Activated CD4-positive, alpha-beta T cell treated with anti-CD3 and anti-CD28 coated beads, Interleukin-2, amount 10 ng/mL, durations not matched to agents 24 days and 14 days (primary cell): Measurements from ENCODE around the gene MED27. TPM values are rescaled to one million over a fixed set of nuclear protein-coding genes. Genes with fewer than 3 reads are reported as not detected.

Experiments used
- DNase-seq: peaks from one replicate; pipeline ENCODE4 v3.0.0; 2022
- H3K27ac Mint-ChIP-seq: one replicate; pipeline ENCODE4 v1.8.0; 2022; ENCODE audit warnings: mild to moderate bottlenecking, mixed read lengths
- H3K27me3 Mint-ChIP-seq: one replicate; pipeline ENCODE4 v1.8.0; 2022; ENCODE audit warnings: mixed read lengths
- H3K36me3 Mint-ChIP-seq: one replicate; pipeline ENCODE4 v1.8.0; 2022; ENCODE audit warnings: low read depth, mild to moderate bottlenecking, mixed read lengths
- H3K4me1 Mint-ChIP-seq: one replicate; pipeline ENCODE4 v1.8.0; 2021; ENCODE audit warnings: mixed read lengths
- H3K4me3 Mint-ChIP-seq: one replicate; pipeline ENCODE4 v1.8.0; 2022; ENCODE audit warnings: mild to moderate bottlenecking, moderate library complexity, mixed read lengths
- H3K9me3 Mint-ChIP-seq: one replicate; pipeline ENCODE4 v1.8.0; 2021; ENCODE audit warnings: mixed read lengths
- intact Hi-C: fragments of 100-400 bp; cut with micrococcal nuclease; formaldehyde crosslinking; loops from one replicate; pipeline ENCODE4 v1.15.1; 2023
- total RNA-seq: library from RNA; stranded (reverse); gene quantifications from 2 replicates; pipeline ENCODE4 v1.2.3, GENCODE V29; 2022

Gene MED27
- total RNA-seq, 1 donor from 2014 or later: 41.8 TPM

GRCh38 chr9:131844745-131845118 lies 234.9 kb downstream of the MED27 start:
- Mint-ChIP-seq H3K27me3 (peaks cover 2% of the 10 kb centered on the region), H3K4me1 (peaks cover 18% of the 10 kb centered on the region), H3K4me3 (no peak overlapping the region), H3K27ac (no peak overlapping the region), H3K36me3 (no peaks in the 10 kb centered on the region), H3K9me3 (no peaks in the 10 kb centered on the region)
- no peak for DNase-seq
- intact Hi-C loops: no loop called here

- Mint-ChIP-seq H3K9me3 (no peaks in the 10 kb centered on the region), H3K4me1 (peaks cover 24% of the 10 kb centered on the region), H3K27ac (no peak overlapping the region), H3K4me3 (no peak overlapping the region), H3K27me3 (peaks cover 2% of the 10 kb centered on the region), H3K36me3 (no peaks in the 10 kb centered on the region)
- intact Hi-C loops: no loop called here
- no peak for DNase-seq
Measured at GRCh38 chr9:131843989-131844744, 235.5 kb downstream of the MED27 start.

GRCh38 chr9:131841765-131842318 lies 237.8 kb downstream of the MED27 start:
- Mint-ChIP-seq H3K27me3 (peaks cover 2% of the 10 kb centered on the region), H3K4me1 (peaks cover 28% of the 10 kb centered on the region), H3K9me3 (no peaks in the 10 kb centered on the region), H3K36me3 (no peaks in the 10 kb centered on the region), H3K4me3 (no peak overlapping the region), H3K27ac (no peak overlapping the region)
- intact Hi-C loops: no loop called here
- no peak for DNase-seq

- peaks cover 26% of the 10 kb centered on the region for H3K4me1 Mint-ChIP-seq
- peaks cover 1% of the 10 kb centered on the region for H3K36me3 Mint-ChIP-seq
- peak overlapping the region; percentile 99 for H3K27ac Mint-ChIP-seq
- no peaks in the 10 kb centered on the region for H3K27me3 Mint-ChIP-seq
- no peak overlapping the region for H3K4me3 Mint-ChIP-seq
- H3K9me3 Mint-ChIP-seq: no peaks in the 10 kb centered on the region
- no peak for DNase-seq
- intact Hi-C loops: no loop called here
Measured at GRCh38 chr9:131840751-131841702, 238.6 kb downstream of the MED27 start.

- peak overlapping the region; percentile 72 for H3K4me3 Mint-ChIP-seq
- intact Hi-C loops: no loop called here
- peak; percentile 79 for DNase-seq
Measured at GRCh38 chr9:131840220-131840619, 239.4 kb downstream of the MED27 start.

GRCh38 chr9:131839281-131840084 lies 240.2 kb downstream of the MED27 start:
- H3K27ac Mint-ChIP-seq: peak overlapping the region; percentile 99
- DNase-seq: peak; percentile 92
- no peaks in the 10 kb centered on the region for H3K9me3 Mint-ChIP-seq
- intact Hi-C loops: loop anchor here (2.0 to 10.0 kb wide), 2 partner anchors 165 to 239 kb away; partner anchors contain the start of gene MED27
- peak overlapping the region; percentile 72 for H3K4me3 Mint-ChIP-seq
- no peaks in the 10 kb centered on the region for H3K27me3 Mint-ChIP-seq
- peaks cover 20% of the 10 kb centered on the region for H3K4me1 Mint-ChIP-seq
- H3K36me3 Mint-ChIP-seq: peaks cover 2% of the 10 kb centered on the region

More at GRCh38 chr9:131840220-131840619, 239.4 kb downstream of the MED27 start:
- H3K4me1 Mint-ChIP-seq: peaks cover 20% of the 10 kb centered on the region
- peaks cover 2% of the 10 kb centered on the region for H3K36me3 Mint-ChIP-seq
- H3K27ac Mint-ChIP-seq: peak overlapping the region; percentile 99
- no peaks in the 10 kb centered on the region for H3K27me3 Mint-ChIP-seq
- no peaks in the 10 kb centered on the region for H3K9me3 Mint-ChIP-seq

- no peak for DNase-seq
- intact Hi-C loops: loop anchor here (2.0 to 10.0 kb wide), 2 partner anchors 166 to 240 kb away; partner anchors contain the start of gene MED27
- no peaks in the 10 kb centered on the region for H3K27me3 Mint-ChIP-seq
- H3K4me1 Mint-ChIP-seq: peaks cover 23% of the 10 kb centered on the region
- H3K4me3 Mint-ChIP-seq: no peak overlapping the region
- H3K27ac Mint-ChIP-seq: peak overlapping the region; percentile 99
- peaks cover 4% of the 10 kb centered on the region for H3K36me3 Mint-ChIP-seq
- peaks cover 7% of the 10 kb centered on the region for H3K9me3 Mint-ChIP-seq
Measured at GRCh38 chr9:131838530-131839280, 241.0 kb downstream of the MED27 start.

GRCh38 chr9:131837836-131838235 lies 241.8 kb downstream of the MED27 start:
- peaks cover 7% of the 10 kb centered on the region for H3K9me3 Mint-ChIP-seq
- H3K27ac Mint-ChIP-seq: peak overlapping the region; percentile 41
- peaks cover 4% of the 10 kb centered on the region for H3K36me3 Mint-ChIP-seq
- H3K4me3 Mint-ChIP-seq: no peak overlapping the region
- intact Hi-C loops: loop anchor here (2.0 to 10.0 kb wide), 2 partner anchors 167 to 241 kb away; partner anchors contain the start of gene MED27
- peaks cover 2% of the 10 kb centered on the region for H3K27me3 Mint-ChIP-seq
- DNase-seq: no peak
- H3K4me1 Mint-ChIP-seq: peaks cover 27% of the 10 kb centered on the region

- peaks cover 4% of the 10 kb centered on the region for H3K36me3 Mint-ChIP-seq
- H3K27ac Mint-ChIP-seq: peak overlapping the region; percentile 45
Measured at GRCh38 chr9:131837316-131837715, 242.4 kb downstream of the MED27 start.

GRCh38 chr9:131836607-131837315 lies 242.9 kb downstream of the MED27 start:
- Mint-ChIP-seq H3K4me3 (no peak overlapping the region), H3K4me1 (peaks cover 28% of the 10 kb centered on the region), H3K27me3 (peaks cover 2% of the 10 kb centered on the region), H3K9me3 (peaks cover 7% of the 10 kb centered on the region), H3K27ac (peak overlapping the region; percentile 45), H3K36me3 (peaks cover 4% of the 10 kb centered on the region)
- DNase-seq: no peak
- intact Hi-C loops: loop anchor here (10.0 kb wide), 1 partner anchor 168 kb away; no protein-coding TSS in a partner anchor

More at GRCh38 chr9:131837316-131837715, 242.4 kb downstream of the MED27 start:
- Mint-ChIP-seq H3K4me3 (no peak overlapping the region), H3K27me3 (peaks cover 2% of the 10 kb centered on the region), H3K4me1 (peaks cover 28% of the 10 kb centered on the region), H3K9me3 (peaks cover 7% of the 10 kb centered on the region)
- intact Hi-C loops: loop anchor here (10.0 kb wide), 1 partner anchor 167 kb away; no protein-coding TSS in a partner anchor
- DNase-seq: no peak

- peaks cover 28% of the 10 kb centered on the region for H3K4me1 Mint-ChIP-seq
- intact Hi-C loops: loop anchor here (10.0 kb wide), 1 partner anchor 169 kb away; no protein-coding TSS in a partner anchor
- H3K36me3 Mint-ChIP-seq: peaks cover 4% of the 10 kb centered on the region
- no peak overlapping the region for H3K4me3 Mint-ChIP-seq
- DNase-seq: no peak
- H3K27ac Mint-ChIP-seq: no peak overlapping the region
- peaks cover 2% of the 10 kb centered on the region for H3K27me3 Mint-ChIP-seq
- peaks cover 7% of the 10 kb centered on the region for H3K9me3 Mint-ChIP-seq
Measured at GRCh38 chr9:131836021-131836420, 243.6 kb downstream of the MED27 start.
